Measurements from ENCODE around the gene GSE1.

The GSE1 gene

DNA sequence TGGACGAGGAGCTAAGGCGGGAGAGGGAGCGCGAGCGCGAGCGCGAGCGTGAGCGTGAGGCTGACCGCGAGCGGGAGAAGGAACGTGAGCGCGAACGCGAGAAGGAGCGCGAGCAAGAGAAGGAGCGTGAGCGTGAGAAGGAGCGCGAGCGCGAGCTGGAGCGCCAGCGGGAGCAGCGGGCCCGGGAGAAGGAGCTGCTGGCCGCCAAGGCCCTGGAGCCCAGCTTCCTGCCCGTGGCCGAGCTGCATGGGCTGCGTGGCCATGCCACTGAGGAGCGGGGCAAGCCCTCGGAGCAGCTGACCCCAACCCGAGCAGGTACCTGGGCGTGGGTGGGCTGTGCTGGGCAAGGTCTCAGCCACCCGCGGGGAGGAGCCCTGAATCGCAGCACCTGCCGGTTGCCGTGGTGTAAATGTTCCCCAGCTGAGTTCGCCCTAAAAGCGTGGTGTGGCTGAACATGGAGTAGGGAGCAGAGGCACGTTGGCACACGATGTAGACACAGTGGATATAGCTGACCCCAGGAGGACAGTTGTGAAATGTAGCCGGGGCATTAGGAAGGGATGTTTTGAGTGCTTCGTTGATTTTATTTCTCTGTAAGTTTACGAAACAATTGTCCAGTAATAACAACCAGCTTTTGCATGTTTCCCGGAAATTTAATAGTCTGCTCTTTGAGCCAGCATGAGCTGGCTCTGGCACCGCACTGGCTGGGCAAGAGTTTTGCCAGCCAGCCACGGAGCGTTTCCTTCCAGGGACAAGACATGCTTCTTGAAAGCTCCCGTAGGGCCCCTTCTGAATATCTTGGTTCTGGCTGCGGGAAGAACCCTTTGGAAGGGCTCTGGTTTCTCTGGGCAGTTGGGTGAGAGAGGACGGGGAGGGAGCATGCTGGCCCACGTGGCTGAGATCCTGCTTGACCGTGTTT is 43.5 kb downstream of the GSE1 start:
- H3K4me3 ChIP-seq (replicated peaks; ENCODE audit: low read depth, low read length), result no peak overlapping the region
- TF ChIP-seq CTCF (IDR thresholded peaks at IDR 0.05; ENCODE audit: low read depth, low read length, missing control alignments), result no peak
- DNase-seq (ENCODE audit: extremely low read depth, low read depth), result no peak

DNA sequence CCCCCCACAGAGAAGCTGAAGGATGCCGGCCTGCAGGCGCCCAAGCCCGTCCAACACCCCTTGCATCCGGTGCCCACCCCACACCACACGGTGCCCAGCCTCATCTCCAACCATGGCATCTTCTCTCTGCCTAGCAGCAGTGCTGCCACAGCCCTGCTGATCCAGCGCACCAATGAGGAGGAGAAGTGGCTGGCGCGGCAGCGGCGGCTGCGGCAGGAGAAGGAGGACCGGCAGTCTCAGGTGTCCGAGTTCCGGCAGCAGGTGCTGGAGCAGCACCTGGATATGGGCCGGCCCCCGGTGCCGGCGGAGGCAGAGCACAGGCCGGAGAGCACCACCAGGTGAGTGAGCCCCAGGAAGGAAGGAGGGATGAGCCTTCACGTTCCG is 44.1 kb downstream of the GSE1 start:
- H3K4me3 ChIP-seq (replicated peaks; ENCODE audit: low read depth, low read length), result no peak overlapping the region
- DNase-seq (ENCODE audit: extremely low read depth, low read depth), result no peak
- no peak for TF ChIP-seq CTCF (IDR thresholded peaks at IDR 0.05; ENCODE audit: low read depth, low read length, missing control alignments)

GRCh38 chr16:85657996-85658395 is 44.9 kb downstream of the GSE1 start:
- no peak for TF ChIP-seq CTCF (IDR thresholded peaks at IDR 0.05; ENCODE audit: low read depth, low read length, missing control alignments)
- no peak for DNase-seq (ENCODE audit: extremely low read depth, low read depth)
- no peak overlapping the region for H3K4me3 ChIP-seq (replicated peaks; ENCODE audit: low read depth, low read length)

GRCh38 chr16:85658504-85659326 is 45.6 kb downstream of the GSE1 start:
- H3K4me3 ChIP-seq (replicated peaks; ENCODE audit: low read depth, low read length), result no peak overlapping the region
- no peak for TF ChIP-seq CTCF (IDR thresholded peaks at IDR 0.05; ENCODE audit: low read depth, low read length, missing control alignments)
- DNase-seq (ENCODE audit: extremely low read depth, low read depth), result no peak

- no peak overlapping the region for H3K4me3 ChIP-seq (replicated peaks; ENCODE audit: low read depth, low read length)
- no peak for DNase-seq (ENCODE audit: extremely low read depth, low read depth)
- no peak for TF ChIP-seq CTCF (IDR thresholded peaks at IDR 0.05; ENCODE audit: low read depth, low read length, missing control alignments)
Measured at GRCh38 chr16:85659336-85659735, 46.2 kb downstream of the GSE1 start.

DNA sequence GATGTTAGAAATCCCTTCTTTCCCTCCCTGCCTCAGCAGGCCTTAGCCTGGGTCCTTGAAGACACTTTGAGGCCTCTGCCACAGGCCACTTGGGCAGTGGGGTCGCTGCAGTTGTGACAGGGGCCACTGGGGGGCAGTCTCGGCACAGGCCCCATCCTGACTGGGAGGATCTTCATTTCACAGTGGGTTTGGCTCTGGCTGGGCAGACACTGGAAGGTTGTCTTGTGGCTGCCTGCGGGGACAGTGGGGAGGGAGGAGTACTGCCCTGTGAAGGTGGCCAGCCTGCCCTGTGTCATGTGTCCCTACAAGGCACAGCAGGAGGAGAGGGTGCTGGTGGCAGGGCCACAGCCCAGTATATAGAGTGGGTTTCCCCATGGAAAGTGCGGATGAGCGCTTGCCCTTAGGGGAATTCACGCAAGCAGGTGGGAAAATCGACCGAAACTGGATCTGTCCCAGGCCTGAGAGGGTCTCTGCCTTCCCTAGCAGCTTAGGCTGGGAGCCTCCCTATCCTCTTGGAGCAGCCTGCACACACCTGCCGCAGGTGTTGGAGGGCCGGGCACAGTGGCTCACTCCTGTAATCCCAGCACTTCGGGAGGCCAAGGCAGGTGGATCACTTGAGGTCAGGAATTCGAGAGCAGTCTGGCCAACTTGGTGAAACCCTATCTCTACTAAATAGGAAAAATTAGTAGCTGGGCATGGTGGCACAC is 46.8 kb downstream of the GSE1 start:
- TF ChIP-seq CTCF (IDR thresholded peaks at IDR 0.05; ENCODE audit: low read depth, low read length, missing control alignments), result peak; percentile 96
- no peak overlapping the region for H3K4me3 ChIP-seq (replicated peaks; ENCODE audit: low read depth, low read length)
- DNase-seq (ENCODE audit: extremely low read depth, low read depth), result no peak

Measured in HFF-Myc (cell line).